Fibroblast of lung (primary cell): Measurements from ENCODE around the gene EPHB1.

ENCODE experiments used
- EZH2 ChIP-seq: IDR thresholded peaks from 2 replicates; pipeline ENCODE4 v1.5.1; 2012; ENCODE audit warnings: low read length, control low read depth, mild to moderate bottlenecking; ENCODE audit errors: missing control alignments
- TF ChIP-seq, protein P1 (sequence below), 2 donors: IDR thresholded peaks in 1 of 2; conservative IDR thresholded peaks in 1 of 2; 1 replicate in 1 of 2; 2 replicates in 1 of 2; pipeline ENCODE4 v1.5.1; 2011 to 2012; ENCODE audit warnings: low read length in 2 of 2, control low read depth in 1 of 2, inconsistent platforms in 1 of 2, low read depth in 1 of 2, mild to moderate bottlenecking in 1 of 2

DNA sequence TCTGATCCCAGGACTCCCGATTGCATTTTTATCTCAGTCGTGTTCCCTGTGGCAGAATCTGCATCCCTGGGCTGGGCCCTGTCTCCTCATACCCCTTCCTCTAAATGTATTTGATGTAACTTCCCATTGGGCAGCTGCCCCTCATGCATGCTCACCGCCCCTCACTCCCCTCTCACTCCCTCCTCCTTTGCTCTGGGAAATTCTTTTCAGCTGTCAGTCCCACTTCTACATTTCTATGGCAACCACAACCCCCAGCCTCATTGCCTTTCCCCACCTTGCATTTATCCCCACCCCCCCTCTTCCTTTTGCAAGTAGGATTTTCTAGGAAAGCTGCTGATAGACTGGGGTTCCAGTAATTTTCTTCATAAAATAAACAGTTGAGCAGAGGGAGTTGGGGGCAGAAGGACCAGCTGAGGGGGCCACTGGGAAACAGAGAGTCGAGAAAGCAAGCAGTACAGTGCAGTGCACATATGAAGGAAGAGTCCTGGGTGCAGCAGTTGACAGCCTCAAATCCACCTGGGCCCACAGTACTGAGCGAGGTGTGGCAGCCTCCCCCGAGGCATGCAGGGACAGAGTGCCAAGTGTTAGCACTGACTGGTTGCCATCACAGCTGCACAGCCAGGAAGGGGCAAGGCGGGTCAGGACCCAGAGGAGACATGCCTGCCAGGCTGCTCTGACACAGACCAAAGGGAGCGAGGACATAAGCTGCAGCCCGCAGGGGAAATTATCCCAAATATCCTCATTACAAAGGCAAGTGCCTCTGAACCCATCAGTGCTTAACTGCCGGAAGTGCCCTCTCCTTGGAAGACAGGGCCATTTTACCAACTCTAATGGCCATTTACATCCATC, 476.3 kb downstream of the EPHB1 start:
- TF ChIP-seq, protein P1, sequence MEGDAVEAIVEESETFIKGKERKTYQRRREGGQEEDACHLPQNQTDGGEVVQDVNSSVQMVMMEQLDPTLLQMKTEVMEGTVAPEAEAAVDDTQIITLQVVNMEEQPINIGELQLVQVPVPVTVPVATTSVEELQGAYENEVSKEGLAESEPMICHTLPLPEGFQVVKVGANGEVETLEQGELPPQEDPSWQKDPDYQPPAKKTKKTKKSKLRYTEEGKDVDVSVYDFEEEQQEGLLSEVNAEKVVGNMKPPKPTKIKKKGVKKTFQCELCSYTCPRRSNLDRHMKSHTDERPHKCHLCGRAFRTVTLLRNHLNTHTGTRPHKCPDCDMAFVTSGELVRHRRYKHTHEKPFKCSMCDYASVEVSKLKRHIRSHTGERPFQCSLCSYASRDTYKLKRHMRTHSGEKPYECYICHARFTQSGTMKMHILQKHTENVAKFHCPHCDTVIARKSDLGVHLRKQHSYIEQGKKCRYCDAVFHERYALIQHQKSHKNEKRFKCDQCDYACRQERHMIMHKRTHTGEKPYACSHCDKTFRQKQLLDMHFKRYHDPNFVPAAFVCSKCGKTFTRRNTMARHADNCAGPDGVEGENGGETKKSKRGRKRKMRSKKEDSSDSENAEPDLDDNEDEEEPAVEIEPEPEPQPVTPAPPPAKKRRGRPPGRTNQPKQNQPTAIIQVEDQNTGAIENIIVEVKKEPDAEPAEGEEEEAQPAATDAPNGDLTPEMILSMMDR (conservative IDR thresholded peaks at IDR 0.05 in 1 of 2, IDR thresholded peaks at IDR 0.05 in 1 of 2; ENCODE audit: low read depth in 1 of 2, low read length in 2 of 2) = no peak
- TF ChIP-seq EZH2 = no peak
